Activated CD8-positive, alpha-beta T cell treated with anti-CD3 and anti-CD28 coated beads for 36 hours (primary cell): ENCODE measurements around the gene SMARCA1. TPM values are rescaled to one million over a fixed set of nuclear protein-coding genes. Genes with fewer than 3 reads are reported as not detected.
"Not testable (repeated sequence)": the region's sequence is repeated elsewhere in the genome, so short reads cannot be mapped to it uniquely, and the experiment has no call there.

Experiments
- ATAC-seq: fragments of 200-7000 bp; cut with Tn5 transposase; one replicate; pipeline ENCODE4 v1.10.0; 2021; ENCODE audit warnings: mild to moderate bottlenecking, moderate library complexity
- CTCF ChIA-PET: fragments of 350-600 bp; sonication (Branson Sonifier 250); formaldehyde crosslinking; loops from one replicate; lab custom pipeline; 2021; ENCODE audit warnings: antibody characterized with exemption; lab: Charles Lee
- POLR2A ChIA-PET: fragments of 350-600 bp; sonication (Branson Sonifier 250); formaldehyde crosslinking; loops from one replicate; lab custom pipeline; 2021; ENCODE audit warnings: antibody characterized with exemption; lab: Charles Lee
- DNase-seq: peaks from one replicate; pipeline ENCODE4 v3.0.0-alpha.2; 2020
- H3K27ac Mint-ChIP-seq: one replicate; pipeline ENCODE4 v1.8.0; 2021; ENCODE audit warnings: mild to moderate bottlenecking, mixed read lengths
- H3K27me3 Mint-ChIP-seq: one replicate; pipeline ENCODE4 v1.8.0; 2021; ENCODE audit warnings: mixed read lengths
- H3K36me3 Mint-ChIP-seq: one replicate; pipeline ENCODE4 v1.8.0; 2021; ENCODE audit warnings: low read depth, mixed read lengths
- H3K4me1 Mint-ChIP-seq: one replicate; pipeline ENCODE4 v1.8.0; 2021; ENCODE audit warnings: low read depth, mixed read lengths
- H3K4me3 Mint-ChIP-seq: one replicate; pipeline ENCODE4 v1.8.0; 2021; ENCODE audit warnings: mild to moderate bottlenecking, moderate library complexity, mixed read lengths
- H3K9me3 Mint-ChIP-seq: one replicate; pipeline ENCODE4 v1.8.0; 2021; ENCODE audit warnings: mixed read lengths
- CTCF ChIP-seq: fragments of 200-600 bp; IDR thresholded peaks from one replicate; pipeline ENCODE4 v1.8.0; 2022; ENCODE audit warnings: antibody characterized with exemption, mild to moderate bottlenecking
- intact Hi-C: fragments of 100-400 bp; cut with micrococcal nuclease; formaldehyde crosslinking; loops from one replicate; pipeline ENCODE4 v1.10.0; 2022
- total RNA-seq, 2 experiments: library from RNA; stranded (reverse); gene quantifications; one replicate each; pipeline ENCODE4 v1.2.3, GENCODE V29; 2021

SMARCA1 gene
- total RNA-seq = under 1 TPM; 0.25 to 0.34 TPM

GRCh38 chrX:129523079-129523911, at the start of gene SMARCA1:
Gene SMARCA1, minus strand, starts transcription at chrX:129523490. Its CDS starts 120 bp downstream, at chrX:129523370.
- ChIA-PET CTCF (no interaction called here), POLR2A (no interaction called here)
- Mint-ChIP-seq H3K4me1 (peaks cover 3% of the 10 kb centered on the region), H3K36me3 (no peaks in the 10 kb centered on the region), H3K27me3 (peaks cover 6% of the 10 kb centered on the region), H3K4me3 (peak within 1 kb of the TSS; percentile 72), H3K27ac (no peak within 1 kb of the TSS), H3K9me3 (no peaks in the 10 kb centered on the region)
- ATAC-seq (peak; percentile 27), DNase-seq (peak; percentile 5)
- intact Hi-C loops = no loop called here
- no peak for TF ChIP-seq CTCF

GRCh38 chrX:129572422-129572821, 49.1 kb upstream of the SMARCA1 start:
- no peak for DNase-seq
- H3K4me3 Mint-ChIP-seq = no peak overlapping the region
- ChIA-PET CTCF (no interaction called here), POLR2A (no interaction called here)
- no peak for TF ChIP-seq CTCF
- no peak for ATAC-seq
- intact Hi-C loops = no loop called here
- H3K36me3 Mint-ChIP-seq = peaks cover 4% of the 10 kb centered on the region
- no peaks in the 10 kb centered on the region for H3K4me1 Mint-ChIP-seq
- H3K27me3 Mint-ChIP-seq = no peaks in the 10 kb centered on the region
- H3K9me3 Mint-ChIP-seq = no peaks in the 10 kb centered on the region
- H3K27ac Mint-ChIP-seq = no peak overlapping the region

GRCh38 chrX:129568349-129568748, 45.1 kb upstream of the SMARCA1 start:
- POLR2A ChIA-PET = no interaction called here
- H3K4me1 Mint-ChIP-seq = peaks cover 10% of the 10 kb centered on the region
- ATAC-seq (no peak), DNase-seq (no peak)
- CTCF ChIA-PET = no interaction called here
- intact Hi-C loops = no loop called here
- no peak overlapping the region for H3K27ac Mint-ChIP-seq
- H3K4me3 Mint-ChIP-seq = no peak overlapping the region
- H3K27me3 Mint-ChIP-seq = no peaks in the 10 kb centered on the region
- no peaks in the 10 kb centered on the region for H3K9me3 Mint-ChIP-seq
- no peak for TF ChIP-seq CTCF
- H3K36me3 Mint-ChIP-seq = peaks cover 9% of the 10 kb centered on the region

GRCh38 chrX:129566073-129566472, 42.8 kb upstream of the SMARCA1 start:
- Mint-ChIP-seq H3K27me3 (no peaks in the 10 kb centered on the region), H3K36me3 (peaks cover 17% of the 10 kb centered on the region), H3K9me3 (no peaks in the 10 kb centered on the region), H3K4me3 (no peak overlapping the region), H3K4me1 (peaks cover 10% of the 10 kb centered on the region), H3K27ac (no peak overlapping the region)
- ChIA-PET POLR2A (no interaction called here), CTCF (no interaction called here)
- no peak for DNase-seq
- intact Hi-C loops = no loop called here
- ATAC-seq = no peak
- no peak for TF ChIP-seq CTCF

GRCh38 chrX:129565046-129565650, 41.9 kb upstream of the SMARCA1 start:
- no peak for TF ChIP-seq CTCF
- DNase-seq = no peak
- CTCF ChIA-PET = no interaction called here
- Mint-ChIP-seq H3K36me3 (peaks cover 16% of the 10 kb centered on the region), H3K9me3 (no peaks in the 10 kb centered on the region), H3K4me3 (no peak overlapping the region), H3K27ac (no peak overlapping the region), H3K4me1 (peaks cover 10% of the 10 kb centered on the region), H3K27me3 (no peaks in the 10 kb centered on the region)
- POLR2A ChIA-PET = no interaction called here
- intact Hi-C loops = no loop called here
- no peak for ATAC-seq

GRCh38 chrX:129564345-129564744, 41.1 kb upstream of the SMARCA1 start:
- intact Hi-C loops, H3K4me3 Mint-ChIP-seq, H3K27ac Mint-ChIP-seq, CTCF ChIA-PET, H3K9me3 Mint-ChIP-seq, H3K4me1 Mint-ChIP-seq, DNase-seq, ATAC-seq, POLR2A ChIA-PET, H3K27me3 Mint-ChIP-seq: not testable (repeated sequence)
- peaks cover 17% of the 10 kb centered on the region for H3K36me3 Mint-ChIP-seq
